Measurements from ENCODE around the gene RAB5B.

Gene RAB5B

DNA sequence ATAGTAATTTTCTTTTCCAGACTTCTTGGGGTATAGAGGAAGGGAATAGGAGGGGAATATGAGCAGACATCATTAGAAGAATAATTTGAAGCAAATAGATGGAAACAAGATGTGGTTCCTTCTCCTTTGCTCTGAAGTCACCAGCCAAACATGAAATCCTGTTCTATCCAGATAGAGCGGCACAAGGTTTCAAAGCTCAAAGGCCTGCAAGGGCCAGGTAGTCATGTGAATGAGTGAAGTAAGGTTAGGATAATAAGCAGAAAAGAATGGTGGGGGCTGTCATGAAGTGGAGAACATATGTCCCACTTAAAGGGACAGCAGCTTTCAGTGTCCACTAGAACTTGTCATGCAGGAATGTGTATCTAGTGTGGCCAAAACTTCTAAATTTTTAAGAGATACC is 44.5 kb downstream of the RAB5B start:
- 100% methylated on average over 1 of the region's 1 CpG for WGBS
- no peak overlapping the region for H3K4me2 ChIP-seq (ENCODE audit: low read length, poor library complexity, severe bottlenecking)
- H2BK5ac ChIP-seq (ENCODE audit: low read depth, low read length, poor library complexity, severe bottlenecking): no peak overlapping the region
- no peaks in the 10 kb centered on the region for H3K27me3 ChIP-seq (ENCODE audit: control insufficient read depth in 1 of 2, insufficient read depth in 1 of 2, low read length in 2 of 2)
- H3K4ac ChIP-seq (ENCODE audit: low read depth in 1 of 2, low read length in 2 of 2): no peak overlapping the region
- H4K8ac ChIP-seq (ENCODE audit: low read length): no peak overlapping the region
- peaks cover 0 to 15% of the 10 kb centered on the region in 2 experiments for H3K36me3 ChIP-seq (ENCODE audit: control insufficient read depth in 1 of 2, insufficient read depth in 2 of 2, low read depth in 1 of 2, low read length in 2 of 2)
- no peak overlapping the region for H2BK12ac ChIP-seq (ENCODE audit: low read length in 2 of 2)
- no peak overlapping the region for H3K27ac ChIP-seq (ENCODE audit: low read length, poor library complexity, severe bottlenecking)
- DNase-seq: no peak
- no peak overlapping the region for H2AFZ ChIP-seq (ENCODE audit: low read depth, low read length)
- H3K18ac ChIP-seq (ENCODE audit: low read depth in 1 of 2, low read length in 2 of 2): no peak overlapping the region
- no peak overlapping the region for H3K4me3 ChIP-seq (ENCODE audit: insufficient read depth in 1 of 2, low read depth in 1 of 2, low read length in 2 of 2)
- H2AK5ac ChIP-seq (ENCODE audit: low read length, severe bottlenecking): no peak overlapping the region
- H3K79me1 ChIP-seq (replicated peaks; ENCODE audit: low read length, poor library complexity, severe bottlenecking): peaks cover 9% of the 10 kb centered on the region
- no peak overlapping the region for H4K91ac ChIP-seq (ENCODE audit: low read length)
- no peaks in the 10 kb centered on the region for H3K9me3 ChIP-seq (ENCODE audit: control insufficient read depth, low read length)
- no peak overlapping the region for H3K23ac ChIP-seq (ENCODE audit: low read length in 2 of 2)
- H3K4me1 ChIP-seq (ENCODE audit: control insufficient read depth, insufficient read depth, low read depth, low read length): peaks cover 17% of the 10 kb centered on the region
- H3K9ac ChIP-seq (ENCODE audit: low read length): no peak overlapping the region
- H3K14ac ChIP-seq (ENCODE audit: low read length in 2 of 2): no peak overlapping the region
- H2BK120ac ChIP-seq (ENCODE audit: low read depth, low read length): no peak overlapping the region
- no peak overlapping the region for H2BK15ac ChIP-seq (ENCODE audit: low read depth, poor library complexity, severe bottlenecking)

DNA sequence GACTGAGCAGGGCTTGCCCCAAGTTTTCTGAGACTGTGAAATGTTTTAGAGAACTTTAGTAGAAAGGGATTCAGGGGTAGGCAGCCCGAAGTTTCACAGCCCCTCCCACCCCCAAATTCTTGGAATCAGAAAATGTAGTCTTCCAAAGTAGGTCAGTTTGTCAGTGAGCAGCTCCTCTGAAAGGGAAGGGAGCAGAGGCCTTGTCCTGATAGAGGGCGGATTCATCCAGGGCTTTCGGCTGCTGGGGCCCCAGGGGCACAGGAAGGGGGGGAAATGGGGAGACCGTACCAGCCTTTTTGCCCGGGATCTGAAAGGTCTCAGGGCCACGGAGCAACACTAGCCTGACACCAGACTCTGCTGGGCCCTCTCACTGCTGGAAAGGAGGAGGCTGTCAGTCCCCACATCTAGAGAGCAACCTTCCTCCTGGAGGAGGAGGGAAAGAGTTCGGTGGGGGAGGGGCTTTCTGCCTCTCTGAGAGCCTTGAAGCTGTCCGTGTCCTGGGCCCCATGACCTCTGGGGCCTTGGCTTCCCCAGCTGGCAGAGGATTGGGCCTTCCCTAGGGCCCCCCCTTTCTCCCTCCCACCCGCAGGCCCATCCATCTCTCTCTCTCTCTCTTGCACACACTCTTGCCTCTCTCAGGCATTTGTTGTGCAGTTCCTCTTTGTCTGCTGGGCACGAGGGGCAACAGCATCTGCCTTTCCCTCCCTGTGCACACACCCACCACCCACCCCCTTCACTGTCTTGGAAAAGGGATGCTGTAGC is 46.7 kb downstream of the RAB5B start, which contains the start of gene IKZF4:
TSS of gene IKZF4 (plus strand) at position 621 of the 762 bp plus-strand sequence. CDS start 451 bp downstream, outside the sequence.
- Histone ChIP-seq H3K14ac (ENCODE audit: low read length in 2 of 2) (peak within 1 kb of the TSS in 1 of 2 experiments; percentile 98), H2BK15ac (ENCODE audit: low read depth, poor library complexity, severe bottlenecking) (peak within 1 kb of the TSS; percentile 39), H3K9ac (ENCODE audit: low read length) (peak within 1 kb of the TSS; percentile 69), H2AFZ (ENCODE audit: low read depth, low read length) (peak within 1 kb of the TSS; percentile 18), H2BK12ac (ENCODE audit: low read length in 2 of 2) (peak within 1 kb of the TSS; percentile 78 to 87), H2BK120ac (ENCODE audit: low read depth, low read length) (peak within 1 kb of the TSS; percentile 80), H3K27me3 (ENCODE audit: control insufficient read depth in 1 of 2, insufficient read depth in 1 of 2, low read length in 2 of 2) (no peaks in the 10 kb centered on the region), H3K27ac (ENCODE audit: low read length, poor library complexity, severe bottlenecking) (peak within 1 kb of the TSS; percentile 76), H3K4me2 (ENCODE audit: low read length, poor library complexity, severe bottlenecking) (peak within 1 kb of the TSS; percentile 73), H2BK5ac (ENCODE audit: low read depth, low read length, poor library complexity, severe bottlenecking) (peak within 1 kb of the TSS; percentile 59), H4K8ac (ENCODE audit: low read length) (peak within 1 kb of the TSS; percentile 94), H4K91ac (ENCODE audit: low read length) (peak within 1 kb of the TSS; percentile 79), H3K18ac (ENCODE audit: low read depth in 1 of 2, low read length in 2 of 2) (peak within 1 kb of the TSS; percentile 81 to 99), H3K4me1 (ENCODE audit: control insufficient read depth, insufficient read depth, low read depth, low read length) (peaks cover 17% of the 10 kb centered on the region), H3K4ac (ENCODE audit: low read depth in 1 of 2, low read length in 2 of 2) (peak within 1 kb of the TSS; percentile 92 to 98), H3K79me1 (replicated peaks; ENCODE audit: low read length, poor library complexity, severe bottlenecking) (peaks cover 15% of the 10 kb centered on the region), H3K9me3 (ENCODE audit: control insufficient read depth, low read length) (no peaks in the 10 kb centered on the region), H3K4me3 (ENCODE audit: insufficient read depth in 1 of 2, low read depth in 1 of 2, low read length in 2 of 2) (peak within 1 kb of the TSS; percentile 53 to 71), H3K23ac (ENCODE audit: low read length in 2 of 2) (peak within 1 kb of the TSS in 1 of 2 experiments; percentile 94), H3K36me3 (ENCODE audit: control insufficient read depth in 1 of 2, insufficient read depth in 2 of 2, low read depth in 1 of 2, low read length in 2 of 2) (peaks cover 11 to 27% of the 10 kb centered on the region in 2 experiments), H2AK5ac (ENCODE audit: low read length, severe bottlenecking) (peak within 1 kb of the TSS; percentile 5)
- DNase-seq: peak; percentile 91
- WGBS: 11% methylated on average over 9 of the region's 10 CpGs

- Histone ChIP-seq H3K9ac (ENCODE audit: low read length) (peak overlapping the region; percentile 69), H3K36me3 (ENCODE audit: control insufficient read depth in 1 of 2, insufficient read depth in 2 of 2, low read depth in 1 of 2, low read length in 2 of 2) (peaks cover 18 to 33% of the 10 kb centered on the region in 2 experiments), H3K27ac (ENCODE audit: low read length, poor library complexity, severe bottlenecking) (peak overlapping the region; percentile 13), H3K4me1 (ENCODE audit: control insufficient read depth, insufficient read depth, low read depth, low read length) (peaks cover 17% of the 10 kb centered on the region), H3K4me2 (ENCODE audit: low read length, poor library complexity, severe bottlenecking) (peak overlapping the region; percentile 73), H3K18ac (ENCODE audit: low read depth in 1 of 2, low read length in 2 of 2) (peak overlapping the region; percentile 81 to 99), H2BK120ac (ENCODE audit: low read depth, low read length) (peak overlapping the region; percentile 80), H2BK12ac (ENCODE audit: low read length in 2 of 2) (peak overlapping the region in 1 of 2 experiments; percentile 85), H2BK5ac (ENCODE audit: low read depth, low read length, poor library complexity, severe bottlenecking) (no peak overlapping the region), H3K4ac (ENCODE audit: low read depth in 1 of 2, low read length in 2 of 2) (peak overlapping the region in 1 of 2 experiments; percentile 98), H3K9me3 (ENCODE audit: control insufficient read depth, low read length) (no peaks in the 10 kb centered on the region), H3K4me3 (ENCODE audit: insufficient read depth in 1 of 2, low read depth in 1 of 2, low read length in 2 of 2) (peak overlapping the region in 1 of 2 experiments; percentile 71), H2AK5ac (ENCODE audit: low read length, severe bottlenecking) (peak overlapping the region; percentile 5), H4K8ac (ENCODE audit: low read length) (peak overlapping the region; percentile 94), H2AFZ (ENCODE audit: low read depth, low read length) (no peak overlapping the region), H4K91ac (ENCODE audit: low read length) (peak overlapping the region; percentile 79), H2BK15ac (ENCODE audit: low read depth, poor library complexity, severe bottlenecking) (peak overlapping the region; percentile 39), H3K23ac (ENCODE audit: low read length in 2 of 2) (peak overlapping the region in 1 of 2 experiments; percentile 92), H3K79me1 (replicated peaks; ENCODE audit: low read length, poor library complexity, severe bottlenecking) (peaks cover 18% of the 10 kb centered on the region), H3K27me3 (ENCODE audit: control insufficient read depth in 1 of 2, insufficient read depth in 1 of 2, low read length in 2 of 2) (no peaks in the 10 kb centered on the region), H3K14ac (ENCODE audit: low read length in 2 of 2) (no peak overlapping the region)
- WGBS: 46% methylated on average over 2 of the region's 2 CpGs
- peak; percentile 37 for DNase-seq
These were observed 48.1 kb downstream of the RAB5B start for GRCh38 chr12:56021889-56022497.

Data from mesenchymal stem cell (in vitro differentiated cells and primary cell).